ENCODE measurements around the gene COBLL1.

DNA sequence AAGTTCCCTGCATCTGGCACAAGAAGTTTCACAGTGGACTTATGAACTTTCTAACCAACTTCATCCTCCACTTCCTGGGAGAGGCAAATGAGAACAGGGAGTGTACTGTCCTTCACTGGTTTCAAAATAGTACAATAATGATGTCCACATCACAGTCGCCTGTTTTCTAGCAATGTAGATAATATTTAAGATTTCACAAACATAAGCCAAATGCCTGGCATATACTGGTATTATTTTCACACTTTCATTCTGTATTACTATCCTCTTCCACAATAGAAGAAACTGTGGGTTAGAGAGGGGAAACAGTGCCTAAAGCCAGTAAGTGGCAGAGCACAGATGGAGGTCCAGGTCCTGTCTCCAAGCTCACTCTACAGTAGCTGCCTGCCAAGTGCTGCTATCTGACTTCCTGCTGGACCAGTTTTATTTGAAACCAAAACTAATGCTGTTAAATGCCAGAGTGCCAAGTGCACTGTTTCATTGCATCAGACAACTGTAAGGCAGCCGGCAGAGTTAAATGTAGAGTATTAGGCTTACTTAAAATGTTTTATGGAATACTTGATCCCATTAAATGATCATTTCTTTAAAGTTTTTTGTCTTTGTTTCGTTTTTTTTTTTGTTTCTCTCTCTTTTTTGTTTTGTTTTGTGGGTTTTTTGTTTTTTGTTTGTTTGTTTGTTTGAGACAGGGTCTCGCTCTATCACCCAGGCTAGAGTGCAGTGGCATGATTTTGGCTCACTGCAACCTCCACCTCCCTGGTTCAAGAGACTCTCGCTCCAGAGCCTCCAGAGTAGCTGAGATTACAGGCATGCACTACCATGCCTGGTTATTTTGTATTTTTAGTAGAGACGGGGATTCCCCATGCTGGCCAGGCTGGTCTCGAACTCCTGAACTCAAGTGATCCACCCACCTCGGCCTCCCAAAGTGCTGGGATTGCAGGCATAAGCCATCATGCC lies 15.1 kb downstream of the COBLL1 start:
- no peak for TF ChIP-seq POLR2AphosphoS5 (IDR thresholded peaks at IDR 0.05; ENCODE audit: borderline replicate concordance, low read depth, low read length)
- no peak for TF ChIP-seq EZH2 (IDR thresholded peaks at IDR 0.05)
